Activated CD8-positive, alpha-beta memory T cell treated with anti-CD3 and anti-CD28 coated beads, Interleukin-2, amount 10 ng/mL, durations not matched to agents 7 days and 5 days (primary cell): ENCODE measurements around the gene TANGO6. TPM values are rescaled to one million over a fixed set of nuclear protein-coding genes. Genes with fewer than 3 reads are reported as not detected.
"Not testable (repeated sequence)": the region's sequence is repeated elsewhere in the genome, so short reads cannot be mapped to it uniquely, and the experiment has no call there.

ENCODE experiments used
- ATAC-seq: fragments of 150-1000 bp; cut with Tn5 transposase; one replicate; pipeline ENCODE4 v1.10.0; 2021; ENCODE audit warnings: moderate library complexity
- CTCF ChIA-PET: fragments of 350-600 bp; sonication (Branson Sonifier 250); formaldehyde crosslinking; loops from one replicate; lab custom pipeline; 2021; ENCODE audit warnings: antibody characterized with exemption; lab: Charles Lee
- DNase-seq: peaks from one replicate; pipeline ENCODE4 v3.0.0-alpha.2; 2020
- H3K27ac Mint-ChIP-seq: one replicate; pipeline ENCODE4 v1.8.0; 2021; ENCODE audit warnings: mild to moderate bottlenecking, mixed read lengths
- H3K27me3 Mint-ChIP-seq: one replicate; pipeline ENCODE4 v1.8.0; 2021; ENCODE audit warnings: mixed read lengths
- H3K36me3 Mint-ChIP-seq: one replicate; pipeline ENCODE4 v1.8.0; 2021; ENCODE audit warnings: mild to moderate bottlenecking, mixed read lengths
- H3K4me1 Mint-ChIP-seq: one replicate; pipeline ENCODE4 v1.8.0; 2021; ENCODE audit warnings: mixed read lengths
- H3K4me3 Mint-ChIP-seq: one replicate; pipeline ENCODE4 v1.8.0; 2021; ENCODE audit warnings: mild to moderate bottlenecking, moderate library complexity, mixed read lengths
- H3K9me3 Mint-ChIP-seq: one replicate; pipeline ENCODE4 v1.8.0; 2022; ENCODE audit warnings: low read depth, mixed read lengths
- total RNA-seq, 2 experiments: library from RNA; stranded (reverse); gene quantifications; one replicate each; pipeline ENCODE4 v1.2.3, GENCODE V29; 2021

The TANGO6 gene
- total RNA-seq, 2 experiments from 2014 or later = 20.2 to 22.3 TPM

GRCh38 chr16:69114346-69114975, 271.1 kb downstream of the TANGO6 start:
- no peaks in the 10 kb centered on the region for H3K9me3 Mint-ChIP-seq

DNA sequence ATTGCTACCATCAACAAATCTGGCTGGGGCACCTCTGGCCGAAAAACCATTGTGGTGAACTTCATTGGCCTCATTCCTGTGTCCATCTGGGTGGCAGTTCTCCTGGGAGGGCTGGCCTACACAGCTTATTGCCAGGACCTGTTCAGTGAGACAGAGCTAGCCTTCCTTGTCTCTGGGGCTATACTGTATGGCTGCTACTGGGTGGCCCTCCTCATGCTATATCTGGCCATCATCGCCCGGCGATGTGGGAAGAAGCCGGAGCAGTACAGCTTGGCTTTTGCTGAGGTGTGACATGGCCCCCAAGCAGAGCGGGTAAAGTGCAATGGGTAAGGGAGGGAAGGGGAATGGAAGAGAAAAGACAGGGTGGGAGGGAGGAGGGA, 271.6 kb downstream of the TANGO6 start:
- Mint-ChIP-seq H3K27me3 (no peaks in the 10 kb centered on the region), H3K27ac (no peak overlapping the region)
- no peak for DNase-seq

More at GRCh38 chr16:69114346-69114975, 271.1 kb downstream of the TANGO6 start:
- no peaks in the 10 kb centered on the region for H3K4me1 Mint-ChIP-seq
- peaks cover 10% of the 10 kb centered on the region for H3K36me3 Mint-ChIP-seq
- CTCF ChIA-PET = interaction anchor here (0.9 to 6.0 kb wide), 2 partner anchors 8 to 12 kb away, joined by 3 to 47 read pairs; no protein-coding TSS in a partner anchor
- no peaks in the 10 kb centered on the region for H3K27me3 Mint-ChIP-seq
- no peak overlapping the region for H3K4me3 Mint-ChIP-seq
- no peak overlapping the region for H3K27ac Mint-ChIP-seq
- DNase-seq (no peak), ATAC-seq (no peak)

GRCh38 chr16:69115361-69115760, 272.0 kb downstream of the TANGO6 start:
- no peak overlapping the region for H3K27ac Mint-ChIP-seq
- peaks cover 13% of the 10 kb centered on the region for H3K36me3 Mint-ChIP-seq
- CTCF ChIA-PET = interaction anchor here (1.3 kb wide), 1 partner anchor 586 kb away, joined by 5 read pairs; no protein-coding TSS in a partner anchor
- ATAC-seq (no peak), DNase-seq (no peak)
- no peaks in the 10 kb centered on the region for H3K9me3 Mint-ChIP-seq
- H3K4me3 Mint-ChIP-seq = no peak overlapping the region
- H3K4me1 Mint-ChIP-seq = no peaks in the 10 kb centered on the region
- no peaks in the 10 kb centered on the region for H3K27me3 Mint-ChIP-seq

More for the DNA sequence above, 271.6 kb downstream of the TANGO6 start:
- no peaks in the 10 kb centered on the region for H3K9me3 Mint-ChIP-seq
- H3K4me3 Mint-ChIP-seq = no peak overlapping the region
- H3K36me3 Mint-ChIP-seq = peaks cover 11% of the 10 kb centered on the region
- ATAC-seq = no peak
- H3K4me1 Mint-ChIP-seq = no peaks in the 10 kb centered on the region
- CTCF ChIA-PET = interaction anchor here (1.3 kb wide), 1 partner anchor 586 kb away, joined by 5 read pairs; no protein-coding TSS in a partner anchor

GRCh38 chr16:69115837-69116236, 272.5 kb downstream of the TANGO6 start:
- no peak overlapping the region for H3K27ac Mint-ChIP-seq
- no peaks in the 10 kb centered on the region for H3K27me3 Mint-ChIP-seq
- CTCF ChIA-PET = interaction anchor here (1.3 kb wide), 1 partner anchor 587 kb away, joined by 5 read pairs; no protein-coding TSS in a partner anchor
- DNase-seq (no peak), ATAC-seq (no peak)
- no peaks in the 10 kb centered on the region for H3K4me1 Mint-ChIP-seq
- H3K4me3 Mint-ChIP-seq = no peak overlapping the region
- peaks cover 17% of the 10 kb centered on the region for H3K36me3 Mint-ChIP-seq
- no peaks in the 10 kb centered on the region for H3K9me3 Mint-ChIP-seq

- CTCF ChIA-PET = interaction anchor here (1.3 kb wide), 1 partner anchor 587 kb away, joined by 5 read pairs; no protein-coding TSS in a partner anchor
These were observed 273.0 kb downstream of the TANGO6 start for GRCh38 chr16:69116256-69116875.

DNA sequence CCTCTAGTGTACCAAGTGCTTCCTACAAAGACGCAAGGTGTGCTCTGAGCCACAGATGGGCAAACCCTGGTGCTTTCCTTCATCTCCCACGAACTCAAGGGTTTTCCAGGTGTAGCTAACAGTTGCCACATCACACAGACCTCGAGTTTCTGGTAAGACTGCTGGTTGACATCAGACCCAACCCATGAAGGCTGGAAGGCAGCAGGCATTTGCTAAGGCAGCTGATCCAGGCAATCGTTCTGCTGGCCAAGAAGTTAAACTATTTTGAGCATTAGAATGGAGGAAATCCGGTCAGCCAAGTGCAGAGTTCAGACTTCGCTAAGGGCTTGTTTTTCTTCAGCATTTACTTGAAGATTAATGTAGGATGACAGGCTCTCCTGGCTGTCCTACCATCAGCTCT, 273.6 kb downstream of the TANGO6 start:
- H3K27ac Mint-ChIP-seq = no peak overlapping the region
- H3K27me3 Mint-ChIP-seq = no peaks in the 10 kb centered on the region
- no peak for DNase-seq
- ATAC-seq = no peak
- H3K36me3 Mint-ChIP-seq = peaks cover 23% of the 10 kb centered on the region
- no peak overlapping the region for H3K4me3 Mint-ChIP-seq
- no peaks in the 10 kb centered on the region for H3K4me1 Mint-ChIP-seq
- no peaks in the 10 kb centered on the region for H3K9me3 Mint-ChIP-seq
- CTCF ChIA-PET = no interaction called here

More at GRCh38 chr16:69116256-69116875, 273.0 kb downstream of the TANGO6 start:
- Mint-ChIP-seq H3K4me3 (no peak overlapping the region), H3K4me1 (no peaks in the 10 kb centered on the region), H3K27ac (no peak overlapping the region), H3K27me3 (no peaks in the 10 kb centered on the region), H3K36me3 (peaks cover 22% of the 10 kb centered on the region), H3K9me3 (no peaks in the 10 kb centered on the region)
- DNase-seq = no peak
- no peak for ATAC-seq

DNA sequence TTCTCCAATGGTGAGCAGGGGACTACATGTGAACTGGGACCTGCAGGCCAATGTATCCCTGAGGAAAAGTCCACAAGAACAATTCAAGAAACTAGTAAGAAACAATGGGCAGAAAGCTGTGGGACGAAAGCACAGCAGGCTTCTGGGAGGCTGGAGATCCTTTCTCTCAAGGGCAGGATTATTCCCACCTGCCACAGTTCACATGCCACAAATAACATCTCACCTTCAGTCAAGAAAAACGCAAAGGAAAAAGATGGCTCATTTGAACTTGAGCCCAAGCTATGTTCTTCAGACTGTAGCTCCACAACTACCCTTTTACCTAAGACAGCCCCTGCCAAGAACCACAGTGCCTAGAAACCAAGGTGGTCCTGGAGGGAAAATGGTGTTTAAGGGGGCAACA, 275.1 kb downstream of the TANGO6 start:
- Mint-ChIP-seq H3K27ac (no peak overlapping the region), H3K4me1 (no peaks in the 10 kb centered on the region)
- CTCF ChIA-PET = interaction anchor here (1.0 to 1.2 kb wide), 2 partner anchors 141 to 590 kb away, joined by 3 read pairs; no protein-coding TSS in a partner anchor

DNA sequence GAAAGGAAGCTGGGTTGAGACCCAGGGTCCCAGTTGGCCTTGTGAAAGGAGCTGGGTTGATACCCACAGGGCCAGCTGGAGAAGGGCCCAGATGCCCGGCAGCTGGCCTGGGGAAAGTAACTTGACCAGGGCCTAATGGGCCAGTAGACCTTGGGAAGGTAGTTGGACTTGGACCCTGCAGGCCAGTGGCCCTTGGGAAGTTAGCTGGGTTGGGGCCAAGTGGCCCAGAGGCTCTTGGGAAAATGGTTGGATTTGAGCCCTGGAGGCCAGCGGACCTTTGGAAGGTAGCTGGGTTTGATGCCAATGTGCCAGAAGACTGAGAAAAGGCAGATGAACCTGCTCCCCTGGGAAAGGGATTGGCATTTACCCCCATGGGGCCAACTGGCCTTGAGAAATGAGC, 275.7 kb downstream of the TANGO6 start:
- Mint-ChIP-seq H3K4me3 (no peak overlapping the region), H3K9me3 (no peaks in the 10 kb centered on the region), H3K27ac (no peak overlapping the region), H3K27me3 (no peaks in the 10 kb centered on the region), H3K36me3 (peaks cover 26% of the 10 kb centered on the region), H3K4me1 (peaks cover under 1% of the 10 kb centered on the region)
- CTCF ChIA-PET = interaction anchor here (1.0 to 1.2 kb wide), 2 partner anchors 140 to 590 kb away, joined by 3 read pairs; no protein-coding TSS in a partner anchor
- no peak for DNase-seq
- no peak for ATAC-seq

More for the DNA sequence above, 275.1 kb downstream of the TANGO6 start:
- H3K9me3 Mint-ChIP-seq = no peaks in the 10 kb centered on the region
- no peak for DNase-seq
- peaks cover 25% of the 10 kb centered on the region for H3K36me3 Mint-ChIP-seq
- H3K4me3 Mint-ChIP-seq = no peak overlapping the region
- no peak for ATAC-seq
- H3K27me3 Mint-ChIP-seq = no peaks in the 10 kb centered on the region

DNA sequence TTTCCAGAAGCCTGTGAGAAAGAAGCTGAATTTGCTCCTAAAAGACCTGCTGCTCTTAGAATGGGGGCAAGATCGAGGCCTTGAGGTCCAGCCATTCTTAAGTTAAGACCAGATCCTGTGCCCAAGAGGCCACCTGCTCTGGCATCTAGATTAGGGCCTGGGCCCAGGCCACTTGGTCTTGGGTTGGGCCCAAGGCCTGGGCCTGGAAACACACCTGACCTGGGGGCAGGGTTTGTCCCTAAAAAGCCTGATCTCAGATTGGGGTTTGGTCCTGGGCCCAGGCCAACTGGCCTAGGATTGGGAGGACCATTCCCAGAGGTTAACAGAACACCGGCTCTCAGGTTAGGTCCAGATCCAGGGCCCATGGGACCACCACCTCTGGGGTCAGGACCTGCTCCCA, 276.2 kb downstream of the TANGO6 start:
- ATAC-seq = no peak
- DNase-seq = no peak
- no peak overlapping the region for H3K4me3 Mint-ChIP-seq
- CTCF ChIA-PET = no interaction called here
- H3K27me3 Mint-ChIP-seq = no peaks in the 10 kb centered on the region
- H3K9me3 Mint-ChIP-seq = no peaks in the 10 kb centered on the region
- H3K27ac Mint-ChIP-seq = no peak overlapping the region
- H3K4me1 Mint-ChIP-seq = peaks cover 3% of the 10 kb centered on the region
- H3K36me3 Mint-ChIP-seq = peaks cover 28% of the 10 kb centered on the region

GRCh38 chr16:69120096-69120664, 276.8 kb downstream of the TANGO6 start:
- DNase-seq (no peak), ATAC-seq (no peak)
- Mint-ChIP-seq H3K27ac (no peak overlapping the region), H3K36me3 (peaks cover 28% of the 10 kb centered on the region), H3K9me3 (no peaks in the 10 kb centered on the region), H3K4me3 (no peak overlapping the region), H3K27me3 (no peaks in the 10 kb centered on the region), H3K4me1 (peaks cover 3% of the 10 kb centered on the region)
- CTCF ChIA-PET = interaction anchor here (0.9 to 6.1 kb wide), 2 partner anchors 9 to 19 kb away, joined by 3 to 47 read pairs; no protein-coding TSS in a partner anchor

DNA sequence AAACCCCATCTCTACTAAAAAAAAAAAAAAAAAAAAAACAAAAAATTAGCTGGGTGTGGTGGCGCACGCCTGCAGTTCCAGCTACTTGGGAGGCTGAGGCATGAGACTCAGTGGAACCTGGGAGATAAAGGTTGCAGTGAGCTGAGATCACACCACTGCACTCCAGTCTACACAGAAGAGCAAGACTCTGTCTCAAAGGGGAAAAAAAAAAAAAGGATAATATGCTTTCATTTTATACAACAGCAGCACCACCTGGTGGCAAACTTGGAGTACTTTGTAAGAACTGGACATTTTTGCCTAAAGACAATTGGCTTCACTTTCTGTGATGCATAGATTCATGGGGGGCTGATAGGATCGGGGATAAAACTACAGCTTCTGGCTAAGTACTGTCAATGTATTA, 280.6 kb downstream of the TANGO6 start:
- peak; percentile 75 for DNase-seq
- no peak overlapping the region for H3K27ac Mint-ChIP-seq

DNA sequence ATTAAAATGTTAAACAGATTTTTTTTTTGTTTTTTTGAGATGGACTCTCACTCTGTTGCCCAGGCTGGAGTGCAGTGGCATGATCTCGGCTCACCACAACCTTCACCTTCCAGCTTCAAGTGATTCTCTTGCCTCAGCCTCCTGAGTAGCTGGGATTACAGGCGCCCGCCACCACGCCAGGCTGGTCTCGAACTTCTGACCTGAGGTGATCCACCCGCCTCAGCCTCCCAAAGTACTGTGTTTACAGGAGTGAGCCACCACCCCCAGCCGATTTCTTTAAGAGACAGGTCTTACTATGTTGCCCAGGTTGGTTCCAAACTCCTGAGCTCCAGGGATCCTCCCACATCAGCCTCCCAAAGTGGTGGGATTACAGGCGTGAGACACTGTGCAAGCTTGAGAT, 281.1 kb downstream of the TANGO6 start:
- H3K36me3 Mint-ChIP-seq = peaks cover 25% of the 10 kb centered on the region
- not testable (repeated sequence) for ATAC-seq, H3K27me3 Mint-ChIP-seq, DNase-seq, H3K27ac Mint-ChIP-seq, H3K9me3 Mint-ChIP-seq, H3K4me3 Mint-ChIP-seq
- CTCF ChIA-PET = interaction anchor here (0.7 to 6.1 kb wide), 28 partner anchors 9 to 740 kb away, joined by 3 to 47 read pairs (median 4); partner anchors contain the start of genes CHTF8, HAS3, TANGO6 and UTP4
- H3K4me1 Mint-ChIP-seq = peaks cover 11% of the 10 kb centered on the region

More for the DNA sequence above, 280.6 kb downstream of the TANGO6 start:
- H3K4me1 Mint-ChIP-seq = peaks cover 11% of the 10 kb centered on the region
- peaks cover 25% of the 10 kb centered on the region for H3K36me3 Mint-ChIP-seq
- CTCF ChIA-PET = interaction anchor here (0.7 to 6.1 kb wide), 31 partner anchors 9 to 740 kb away, joined by 3 to 47 read pairs (median 4); partner anchors contain the start of genes CHTF8, HAS3, TANGO6 and UTP4
- no peaks in the 10 kb centered on the region for H3K27me3 Mint-ChIP-seq
- ATAC-seq = peak; percentile 67
- H3K9me3 Mint-ChIP-seq = no peaks in the 10 kb centered on the region
- H3K4me3 Mint-ChIP-seq = no peak overlapping the region

GRCh38 chr16:69124961-69125360, 281.6 kb downstream of the TANGO6 start:
- Mint-ChIP-seq H3K36me3 (peaks cover 23% of the 10 kb centered on the region), H3K4me1 (peaks cover 17% of the 10 kb centered on the region)
- not testable (repeated sequence) for ATAC-seq, H3K9me3 Mint-ChIP-seq, H3K27me3 Mint-ChIP-seq, H3K4me3 Mint-ChIP-seq, H3K27ac Mint-ChIP-seq, DNase-seq
- CTCF ChIA-PET = interaction anchor here (0.7 to 6.1 kb wide), 17 partner anchors 8 to 604 kb away, joined by 3 to 47 read pairs (median 5); partner anchors contain the start of genes CHTF8, HAS3, TANGO6 and UTP4
